Breast epithelium (tissue), 3 donors: Measurements from ENCODE around the gene FAM174B.

ENCODE experiments used
- CTCF ChIP-seq, 3 donors: fragments of 450-650 bp; IDR thresholded peaks; one replicate each; pipeline ENCODE4 v1.5.1; 2016 to 2017; ENCODE audit warnings: antibody characterized with exemption in 3 of 3, mild to moderate bottlenecking in 3 of 3, moderate library complexity in 3 of 3
- POLR2A ChIP-seq: fragments of 450-650 bp; IDR thresholded peaks from one replicate; pipeline ENCODE4 v1.6.1; 2016; ENCODE audit warnings: antibody characterized with exemption, mild to moderate bottlenecking, moderate library complexity
- POLR2AphosphoS5 ChIP-seq, 3 donors: sonication (generic); formaldehyde crosslinking; IDR thresholded peaks; one replicate each; pipeline ENCODE4 v1.6.1; 2017; ENCODE audit warnings: antibody characterized with exemption in 3 of 3

- TF ChIP-seq POLR2A = no peak
- no peak for TF ChIP-seq CTCF (IDR thresholded peaks at IDR 0.05)
- TF ChIP-seq POLR2AphosphoS5 (IDR thresholded peaks at IDR 0.05) = no peak
Measured at GRCh38 chr15:92661956-92662355, 6.4 kb upstream of the FAM174B start.
